K562 (cell line): ENCODE data around the gene HSPA1L. TPM values are rescaled to one million over a fixed set of nuclear protein-coding genes. Genes with fewer than 3 reads are reported as not detected.

Experiments used
- BRD4 ChIP-seq: fragments of 200-600 bp; sonication (generic); IDR thresholded peaks from 2 replicates; pipeline ENCODE4 v1.6.1; 2017; ENCODE audit warnings: inconsistent platforms
- CHCHD3 ChIP-seq: fragments of 250-450 bp; sonication (Bioruptor Pico); IDR thresholded peaks from 2 replicates; pipeline ENCODE4 v2.1.2; 2022; ENCODE audit warnings: mild to moderate bottlenecking
- DDX20 ChIP-seq: fragments of 450-650 bp; IDR thresholded peaks from 2 replicates; pipeline ENCODE4 v1.6.1; 2016; ENCODE audit warnings: missing genetic modification characterization, low read depth, mild to moderate bottlenecking, missing compliant biosample characterization, moderate library complexity
- HDAC6 ChIP-seq: IDR thresholded peaks from 2 replicates; pipeline ENCODE4 v1.6.1; 2012; ENCODE audit warnings: low read depth, mild to moderate bottlenecking, control low read depth, inconsistent platforms, low read length, moderate library complexity
- HNRNPLL ChIP-seq: fragments of 200-400 bp; formaldehyde crosslinking; IDR thresholded peaks from 2 replicates; pipeline ENCODE4 v1.6.1; 2017; ENCODE audit warnings: low read length, low read depth, mild to moderate bottlenecking; ENCODE audit not compliant: poor library complexity, severe bottlenecking
- ZKSCAN3 ChIP-seq: fragments of 250-450 bp; sonication (Bioruptor Pico); IDR thresholded peaks from 2 replicates; pipeline ENCODE4 v1.4.0; 2020
- ZNF584 ChIP-seq: fragments of 200-800 bp; sonication (Bioruptor generic); IDR thresholded peaks from 2 replicates; pipeline ENCODE4 v1.6.1; 2016; ENCODE audit warnings: low read depth, mild to moderate bottlenecking, missing genetic modification characterization, missing compliant biosample characterization
- ZNF589 ChIP-seq: fragments of 200-800 bp; sonication (Bioruptor generic); IDR thresholded peaks from 2 replicates; pipeline ENCODE4 v1.6.1; 2016; ENCODE audit warnings: low read depth, missing genetic modification characterization, missing compliant biosample characterization
- ZSCAN29 ChIP-seq: fragments of 450-650 bp; IDR thresholded peaks from 2 replicates; pipeline ENCODE4 v1.6.1; 2017
- polyA plus RNA-seq, 8 experiments: library from polyadenylated mRNA; depleted of rRNA in 4 of 8; stranded (reverse) in 5 of 8; unstranded in 3 of 8; fragments of >200 nt; fragmentation: Nextera tagmentation in 2 of 8; fragmentation: Illumina TruSeq in 1 of 8; extraction: Ambion mirVana in 2 of 8; extraction: Trizol in 1 of 8; gene quantifications; 2 replicates each; pipeline versions ENCODE4 v1.2.1 to v1.2.3, GENCODE V29; 2011 to 2014; ENCODE audit warnings: inconsistent platforms in 1 of 8, missing spikeins in 1 of 8
- total RNA-seq, 7 experiments: library from RNA; depleted of rRNA in 6 of 7; stranded (reverse); fragments of >200 nt in 6 of 7; fragmentation: Illumina TruSeq in 2 of 7; extraction: Trizol in 2 of 7; gene quantifications; 2 replicates each; pipeline versions ENCODE4 v1.2.1 to v1.2.3, GENCODE V29; 2011 to 2021; ENCODE audit warnings: low replicate concordance in 1 of 7
- TF ChIP-seq, protein P1 (sequence below): fragments of 250-450 bp; sonication (Bioruptor Pico); IDR thresholded peaks from 2 replicates; pipeline ENCODE4 v1.4.0; 2020
- TF ChIP-seq, protein P2 (sequence below): fragments of 450-650 bp; IDR thresholded peaks from 2 replicates; pipeline ENCODE4 v1.6.1; 2016; ENCODE audit warnings: borderline replicate concordance
- TF ChIP-seq, protein P3 (sequence below): fragments of 250-450 bp; sonication (Bioruptor Pico); IDR thresholded peaks from 2 replicates; pipeline ENCODE4 v1.8.0; 2022; ENCODE audit warnings: inconsistent platforms
- TF ChIP-seq, protein P4 (sequence below): fragments of 450-650 bp; IDR thresholded peaks from 2 replicates; pipeline ENCODE4 v1.6.1; 2017; ENCODE audit warnings: antibody characterized with exemption, mild to moderate bottlenecking

HSPA1L gene
- total and polyA plus RNA-seq, 9 of the 15 experiments (the other 6 are each of a cell fraction or from before 2014, with no cell fraction given): 0.14 to 2.1 (median 1.3) TPM

DNA sequence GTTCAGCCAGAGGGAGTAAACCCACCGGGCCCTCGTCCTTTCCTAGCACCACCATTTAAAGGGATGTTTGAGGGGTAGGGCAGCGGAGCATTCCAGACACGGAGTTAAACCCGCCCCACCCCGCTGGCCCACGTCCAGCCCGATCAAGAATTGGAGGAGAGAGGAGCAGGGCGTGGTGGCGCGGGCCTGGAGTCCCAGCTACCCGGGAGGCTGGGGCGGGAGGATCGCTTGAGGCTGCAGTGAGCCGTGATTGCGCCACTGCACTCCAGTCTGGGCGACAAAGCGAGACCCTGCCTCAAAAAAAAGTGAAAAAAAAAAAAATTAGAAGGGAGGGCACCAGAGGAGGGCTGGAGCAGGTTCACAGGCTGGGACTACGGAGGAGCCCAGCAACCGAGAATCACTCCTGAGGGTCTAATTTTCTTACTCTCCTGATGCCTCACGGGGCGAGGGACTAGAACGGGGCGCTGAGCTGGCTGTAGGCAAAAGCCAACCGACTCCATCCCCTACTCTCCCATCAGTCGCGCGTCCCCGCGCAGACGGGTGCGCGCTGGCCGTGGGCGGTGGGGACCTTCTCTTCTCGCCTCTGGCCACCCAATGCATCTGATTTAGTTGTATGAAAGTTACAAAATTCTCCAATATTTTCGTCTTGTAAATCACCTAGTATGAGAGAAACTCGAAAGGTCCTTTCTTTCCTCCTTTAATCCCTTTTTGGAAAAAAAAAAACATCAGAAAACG lies 6.4 kb upstream of the HSPA1L start (continued):
- TF ChIP-seq, protein P1, sequence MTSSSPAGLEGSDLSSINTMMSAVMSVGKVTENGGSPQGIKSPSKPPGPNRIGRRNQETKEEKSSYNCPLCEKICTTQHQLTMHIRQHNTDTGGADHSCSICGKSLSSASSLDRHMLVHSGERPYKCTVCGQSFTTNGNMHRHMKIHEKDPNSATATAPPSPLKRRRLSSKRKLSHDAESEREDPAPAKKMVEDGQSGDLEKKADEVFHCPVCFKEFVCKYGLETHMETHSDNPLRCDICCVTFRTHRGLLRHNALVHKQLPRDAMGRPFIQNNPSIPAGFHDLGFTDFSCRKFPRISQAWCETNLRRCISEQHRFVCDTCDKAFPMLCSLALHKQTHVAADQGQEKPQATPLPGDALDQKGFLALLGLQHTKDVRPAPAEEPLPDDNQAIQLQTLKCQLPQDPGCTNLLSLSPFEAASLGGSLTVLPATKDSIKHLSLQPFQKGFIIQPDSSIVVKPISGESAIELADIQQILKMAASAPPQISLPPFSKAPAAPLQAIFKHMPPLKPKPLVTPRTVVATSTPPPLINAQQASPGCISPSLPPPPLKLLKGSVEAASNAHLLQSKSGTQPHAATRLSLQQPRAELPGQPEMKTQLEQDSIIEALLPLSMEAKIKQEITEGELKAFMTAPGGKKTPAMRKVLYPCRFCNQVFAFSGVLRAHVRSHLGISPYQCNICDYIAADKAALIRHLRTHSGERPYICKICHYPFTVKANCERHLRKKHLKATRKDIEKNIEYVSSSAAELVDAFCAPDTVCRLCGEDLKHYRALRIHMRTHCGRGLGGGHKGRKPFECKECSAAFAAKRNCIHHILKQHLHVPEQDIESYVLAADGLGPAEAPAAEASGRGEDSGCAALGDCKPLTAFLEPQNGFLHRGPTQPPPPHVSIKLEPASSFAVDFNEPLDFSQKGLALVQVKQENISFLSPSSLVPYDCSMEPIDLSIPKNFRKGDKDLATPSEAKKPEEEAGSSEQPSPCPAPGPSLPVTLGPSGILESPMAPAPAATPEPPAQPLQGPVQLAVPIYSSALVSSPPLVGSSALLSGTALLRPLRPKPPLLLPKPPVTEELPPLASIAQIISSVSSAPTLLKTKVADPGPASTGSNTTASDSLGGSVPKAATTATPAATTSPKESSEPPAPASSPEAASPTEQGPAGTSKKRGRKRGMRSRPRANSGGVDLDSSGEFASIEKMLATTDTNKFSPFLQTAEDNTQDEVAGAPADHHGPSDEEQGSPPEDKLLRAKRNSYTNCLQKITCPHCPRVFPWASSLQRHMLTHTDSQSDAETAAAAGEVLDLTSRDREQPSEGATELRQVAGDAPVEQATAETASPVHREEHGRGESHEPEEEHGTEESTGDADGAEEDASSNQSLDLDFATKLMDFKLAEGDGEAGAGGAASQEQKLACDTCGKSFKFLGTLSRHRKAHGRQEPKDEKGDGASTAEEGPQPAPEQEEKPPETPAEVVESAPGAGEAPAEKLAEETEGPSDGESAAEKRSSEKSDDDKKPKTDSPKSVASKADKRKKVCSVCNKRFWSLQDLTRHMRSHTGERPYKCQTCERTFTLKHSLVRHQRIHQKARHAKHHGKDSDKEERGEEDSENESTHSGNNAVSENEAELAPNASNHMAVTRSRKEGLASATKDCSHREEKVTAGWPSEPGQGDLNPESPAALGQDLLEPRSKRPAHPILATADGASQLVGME: peak; percentile 55
- TF ChIP-seq, protein P2, sequence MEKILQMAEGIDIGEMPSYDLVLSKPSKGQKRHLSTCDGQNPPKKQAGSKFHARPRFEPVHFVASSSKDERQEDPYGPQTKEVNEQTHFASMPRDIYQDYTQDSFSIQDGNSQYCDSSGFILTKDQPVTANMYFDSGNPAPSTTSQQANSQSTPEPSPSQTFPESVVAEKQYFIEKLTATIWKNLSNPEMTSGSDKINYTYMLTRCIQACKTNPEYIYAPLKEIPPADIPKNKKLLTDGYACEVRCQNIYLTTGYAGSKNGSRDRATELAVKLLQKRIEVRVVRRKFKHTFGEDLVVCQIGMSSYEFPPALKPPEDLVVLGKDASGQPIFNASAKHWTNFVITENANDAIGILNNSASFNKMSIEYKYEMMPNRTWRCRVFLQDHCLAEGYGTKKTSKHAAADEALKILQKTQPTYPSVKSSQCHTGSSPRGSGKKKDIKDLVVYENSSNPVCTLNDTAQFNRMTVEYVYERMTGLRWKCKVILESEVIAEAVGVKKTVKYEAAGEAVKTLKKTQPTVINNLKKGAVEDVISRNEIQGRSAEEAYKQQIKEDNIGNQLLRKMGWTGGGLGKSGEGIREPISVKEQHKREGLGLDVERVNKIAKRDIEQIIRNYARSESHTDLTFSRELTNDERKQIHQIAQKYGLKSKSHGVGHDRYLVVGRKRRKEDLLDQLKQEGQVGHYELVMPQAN: peak; percentile 66; the same call in 1 of the 2 replicates
- TF ChIP-seq HNRNPLL: peak; percentile 79
- TF ChIP-seq ZNF589 (CRISPR knock-in tag): peak; percentile 82; the same call in 1 of the 2 replicates
- no peak for TF ChIP-seq ZKSCAN3 (CRISPR knock-in tag)
- peak; percentile 15; the same call in 1 of the 2 replicates for TF ChIP-seq ZSCAN29
- TF ChIP-seq ZNF584 (CRISPR knock-in tag): no peak
- TF ChIP-seq DDX20 (tag): no peak
- no peak; the same call in 1 of the 2 replicates for TF ChIP-seq CHCHD3 (CRISPR knock-in tag)
- TF ChIP-seq, protein P3, sequence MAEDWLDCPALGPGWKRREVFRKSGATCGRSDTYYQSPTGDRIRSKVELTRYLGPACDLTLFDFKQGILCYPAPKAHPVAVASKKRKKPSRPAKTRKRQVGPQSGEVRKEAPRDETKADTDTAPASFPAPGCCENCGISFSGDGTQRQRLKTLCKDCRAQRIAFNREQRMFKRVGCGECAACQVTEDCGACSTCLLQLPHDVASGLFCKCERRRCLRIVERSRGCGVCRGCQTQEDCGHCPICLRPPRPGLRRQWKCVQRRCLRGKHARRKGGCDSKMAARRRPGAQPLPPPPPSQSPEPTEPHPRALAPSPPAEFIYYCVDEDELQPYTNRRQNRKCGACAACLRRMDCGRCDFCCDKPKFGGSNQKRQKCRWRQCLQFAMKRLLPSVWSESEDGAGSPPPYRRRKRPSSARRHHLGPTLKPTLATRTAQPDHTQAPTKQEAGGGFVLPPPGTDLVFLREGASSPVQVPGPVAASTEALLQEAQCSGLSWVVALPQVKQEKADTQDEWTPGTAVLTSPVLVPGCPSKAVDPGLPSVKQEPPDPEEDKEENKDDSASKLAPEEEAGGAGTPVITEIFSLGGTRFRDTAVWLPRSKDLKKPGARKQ: no peak
- TF ChIP-seq BRD4: no peak
- TF ChIP-seq, protein P4, sequence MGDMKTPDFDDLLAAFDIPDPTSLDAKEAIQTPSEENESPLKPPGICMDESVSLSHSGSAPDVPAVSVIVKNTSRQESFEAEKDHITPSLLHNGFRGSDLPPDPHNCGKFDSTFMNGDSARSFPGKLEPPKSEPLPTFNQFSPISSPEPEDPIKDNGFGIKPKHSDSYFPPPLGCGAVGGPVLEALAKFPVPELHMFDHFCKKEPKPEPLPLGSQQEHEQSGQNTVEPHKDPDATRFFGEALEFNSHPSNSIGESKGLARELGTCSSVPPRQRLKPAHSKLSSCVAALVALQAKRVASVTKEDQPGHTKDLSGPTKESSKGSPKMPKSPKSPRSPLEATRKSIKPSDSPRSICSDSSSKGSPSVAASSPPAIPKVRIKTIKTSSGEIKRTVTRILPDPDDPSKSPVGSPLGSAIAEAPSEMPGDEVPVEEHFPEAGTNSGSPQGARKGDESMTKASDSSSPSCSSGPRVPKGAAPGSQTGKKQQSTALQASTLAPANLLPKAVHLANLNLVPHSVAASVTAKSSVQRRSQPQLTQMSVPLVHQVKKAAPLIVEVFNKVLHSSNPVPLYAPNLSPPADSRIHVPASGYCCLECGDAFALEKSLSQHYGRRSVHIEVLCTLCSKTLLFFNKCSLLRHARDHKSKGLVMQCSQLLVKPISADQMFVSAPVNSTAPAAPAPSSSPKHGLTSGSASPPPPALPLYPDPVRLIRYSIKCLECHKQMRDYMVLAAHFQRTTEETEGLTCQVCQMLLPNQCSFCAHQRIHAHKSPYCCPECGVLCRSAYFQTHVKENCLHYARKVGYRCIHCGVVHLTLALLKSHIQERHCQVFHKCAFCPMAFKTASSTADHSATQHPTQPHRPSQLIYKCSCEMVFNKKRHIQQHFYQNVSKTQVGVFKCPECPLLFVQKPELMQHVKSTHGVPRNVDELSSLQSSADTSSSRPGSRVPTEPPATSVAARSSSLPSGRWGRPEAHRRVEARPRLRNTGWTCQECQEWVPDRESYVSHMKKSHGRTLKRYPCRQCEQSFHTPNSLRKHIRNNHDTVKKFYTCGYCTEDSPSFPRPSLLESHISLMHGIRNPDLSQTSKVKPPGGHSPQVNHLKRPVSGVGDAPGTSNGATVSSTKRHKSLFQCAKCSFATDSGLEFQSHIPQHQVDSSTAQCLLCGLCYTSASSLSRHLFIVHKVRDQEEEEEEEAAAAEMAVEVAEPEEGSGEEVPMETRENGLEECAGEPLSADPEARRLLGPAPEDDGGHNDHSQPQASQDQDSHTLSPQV: no peak
- no peak for TF ChIP-seq HDAC6
